Neural crest cell (in vitro differentiated cells): Measurements from ENCODE around the gene OXGR1. TPM values are rescaled to one million over a fixed set of nuclear protein-coding genes. Genes with fewer than 3 reads are reported as not detected.

ENCODE experiments used
- DNase-seq: peaks from one replicate; pipeline ENCODE4 v3.0.0; 2021; ENCODE audit warnings: low read depth, mixed read lengths, low spot score
- H3K27ac Mint-ChIP-seq: one replicate; pipeline ENCODE4 v1.8.0; 2021; ENCODE audit warnings: mild to moderate bottlenecking, mixed read lengths; ENCODE audit not compliant: unreplicated experiment
- H3K27me3 Mint-ChIP-seq: 2 replicates; pipeline ENCODE4 v1.8.0; 2021; ENCODE audit warnings: low read depth, mild to moderate bottlenecking, mixed read lengths
- H3K36me3 Mint-ChIP-seq: 2 replicates; pipeline ENCODE4 v1.8.0; 2021; ENCODE audit warnings: low read depth, mild to moderate bottlenecking, mixed read lengths
- H3K4me1 Mint-ChIP-seq: 2 replicates; pipeline ENCODE4 v1.8.0; 2021; ENCODE audit warnings: mixed read lengths
- H3K4me3 Mint-ChIP-seq: one replicate; pipeline ENCODE4 v1.8.0; 2021; ENCODE audit warnings: mild to moderate bottlenecking, mixed read lengths
- H3K9me3 Mint-ChIP-seq: 2 replicates; pipeline ENCODE4 v1.8.0; 2021; ENCODE audit warnings: mixed read lengths
- CTCF ChIP-seq: fragments of 200-600 bp; sonication (generic); conservative IDR thresholded peaks from 2 replicates; pipeline ENCODE4 v1.5.0; 2021; ENCODE audit warnings: antibody characterized with exemption, mild to moderate bottlenecking
- long read RNA-seq: library from polyadenylated mRNA; unstranded; transcript quantifications from one replicate; pipeline ENCODE4 v2.0.0, GENCODE V29; 2020
- total RNA-seq: library from RNA; stranded (reverse); gene quantifications from 2 replicates; pipeline ENCODE4 v1.2.1, GENCODE V29; 2021

Gene OXGR1
- 0.42 and 0.77 TPM in 2 replicates for total RNA-seq
- long read RNA-seq = 0 reads

DNA sequence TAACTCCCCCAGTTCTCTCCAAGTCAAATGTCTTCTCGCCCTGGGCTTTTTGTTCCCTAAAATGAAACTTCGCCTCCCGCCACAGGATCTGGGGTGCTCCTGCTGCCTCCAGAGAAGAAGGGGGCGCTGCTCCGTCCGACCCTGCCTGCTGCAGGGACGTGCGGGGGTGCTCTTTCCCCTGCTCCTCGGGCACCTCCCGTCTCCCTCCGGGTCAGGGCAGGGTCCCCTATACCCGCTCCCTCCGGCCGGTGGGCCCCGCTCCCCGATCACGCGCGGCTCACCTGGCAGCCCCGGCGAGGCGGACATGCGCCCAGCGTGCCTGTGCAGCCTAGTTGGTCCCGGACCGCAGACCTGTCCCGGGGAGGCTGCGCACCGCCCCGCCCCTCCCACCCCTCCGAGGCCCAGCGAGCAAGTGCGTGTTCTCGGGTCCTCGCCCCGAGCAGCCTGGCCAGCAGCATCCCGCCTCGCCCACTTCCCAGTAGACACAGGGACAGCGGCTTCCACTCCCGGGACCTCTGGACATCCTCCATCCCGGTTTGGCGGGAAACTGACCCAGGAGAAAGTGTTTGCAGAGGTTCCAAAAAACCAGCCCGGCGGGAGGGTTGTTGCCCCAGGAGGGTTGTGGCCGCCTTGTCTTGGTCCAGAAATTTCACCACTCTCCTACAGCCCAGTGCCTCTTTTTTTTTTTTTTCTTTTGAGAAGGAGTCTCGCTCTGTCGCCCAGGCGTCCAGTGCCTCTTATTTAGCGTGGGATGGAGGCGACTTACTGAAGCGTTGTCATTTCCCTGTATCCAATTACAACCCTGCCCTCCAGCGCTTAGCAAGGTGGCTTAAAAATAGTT, at the start of gene OXGR1:
Gene OXGR1 (minus strand): TSS at position 460 of the 841 bp plus-strand sequence. CDS start 6,717 bp downstream, outside the sequence.
- peaks cover 6% of the 10 kb centered on the region for H3K9me3 Mint-ChIP-seq
- peak within 1 kb of the TSS; percentile 25 for H3K27ac Mint-ChIP-seq
- no peak for TF ChIP-seq CTCF
- H3K4me3 Mint-ChIP-seq = peak within 1 kb of the TSS; percentile 88
- peaks cover 66% of the 10 kb centered on the region for H3K27me3 Mint-ChIP-seq
- peaks cover 4% of the 10 kb centered on the region for H3K36me3 Mint-ChIP-seq
- peak; percentile 12 for DNase-seq
- peaks cover 17% of the 10 kb centered on the region for H3K4me1 Mint-ChIP-seq

DNA sequence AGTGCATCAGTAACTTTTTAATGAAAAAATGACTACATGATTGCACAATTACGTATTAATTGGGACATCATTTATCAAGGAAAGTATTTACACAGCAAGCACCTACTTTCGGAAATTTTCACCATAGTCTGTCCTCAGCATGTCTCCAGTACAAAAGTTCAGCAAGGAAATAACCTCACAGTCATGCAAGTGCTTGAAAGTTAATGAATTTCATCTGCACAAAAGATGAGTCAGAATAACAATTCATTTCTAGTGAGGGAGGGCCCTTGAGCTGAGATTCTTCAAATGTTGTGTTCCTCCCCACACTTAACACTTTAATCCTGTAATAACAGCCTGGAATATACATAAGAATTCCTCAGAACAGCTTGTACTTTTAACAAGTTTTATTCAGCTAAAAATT, 49.0 kb upstream of the OXGR1 start:
- H3K27ac Mint-ChIP-seq = no peak overlapping the region
- H3K27me3 Mint-ChIP-seq = peaks cover 4% of the 10 kb centered on the region
- no peak overlapping the region for H3K4me3 Mint-ChIP-seq
- H3K4me1 Mint-ChIP-seq = no peaks in the 10 kb centered on the region
- DNase-seq = no peak
- no peak for TF ChIP-seq CTCF
- H3K36me3 Mint-ChIP-seq = no peaks in the 10 kb centered on the region
- H3K9me3 Mint-ChIP-seq = peaks cover 4% of the 10 kb centered on the region

DNA sequence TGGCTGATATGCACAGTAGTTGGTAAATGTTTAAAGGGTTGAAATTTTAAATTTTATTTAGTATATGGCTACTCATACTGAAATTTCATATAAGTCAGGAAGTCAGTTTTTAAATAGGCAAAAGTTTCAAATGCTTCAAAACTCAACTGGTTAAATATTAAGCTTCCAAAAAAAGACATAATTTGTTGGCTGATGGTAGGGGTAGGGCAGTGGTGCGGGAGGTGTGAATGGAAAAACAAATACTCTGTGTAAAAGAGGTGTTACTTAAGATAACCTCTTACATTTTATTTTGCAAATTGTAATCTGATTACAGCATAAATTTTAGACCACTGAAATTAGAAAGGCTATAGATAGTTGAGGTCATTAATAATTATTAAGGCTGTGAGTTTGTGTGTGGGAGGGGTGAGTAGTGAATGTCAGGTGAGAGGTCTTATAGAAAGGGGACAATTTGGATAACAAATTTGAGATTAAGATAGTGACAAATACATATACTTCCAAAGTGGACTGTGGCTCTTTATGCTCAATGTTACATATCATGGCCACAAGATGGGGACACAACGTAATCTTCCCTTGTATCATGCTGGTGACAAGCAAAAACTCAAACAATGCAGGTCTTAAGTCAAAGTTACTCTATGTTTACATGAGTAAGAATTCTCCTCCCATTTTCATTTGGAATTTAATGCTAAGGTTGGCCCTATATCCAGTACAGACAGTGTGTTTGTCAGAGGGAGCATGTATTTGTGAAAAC, 36.6 kb upstream of the OXGR1 start:
- TF ChIP-seq CTCF = peak; percentile 67
- no peak for DNase-seq
- Mint-ChIP-seq H3K9me3 (peaks cover 12% of the 10 kb centered on the region), H3K4me1 (no peaks in the 10 kb centered on the region), H3K27me3 (peaks cover 6% of the 10 kb centered on the region), H3K36me3 (peaks cover 2% of the 10 kb centered on the region), H3K4me3 (no peak overlapping the region), H3K27ac (no peak overlapping the region)

DNA sequence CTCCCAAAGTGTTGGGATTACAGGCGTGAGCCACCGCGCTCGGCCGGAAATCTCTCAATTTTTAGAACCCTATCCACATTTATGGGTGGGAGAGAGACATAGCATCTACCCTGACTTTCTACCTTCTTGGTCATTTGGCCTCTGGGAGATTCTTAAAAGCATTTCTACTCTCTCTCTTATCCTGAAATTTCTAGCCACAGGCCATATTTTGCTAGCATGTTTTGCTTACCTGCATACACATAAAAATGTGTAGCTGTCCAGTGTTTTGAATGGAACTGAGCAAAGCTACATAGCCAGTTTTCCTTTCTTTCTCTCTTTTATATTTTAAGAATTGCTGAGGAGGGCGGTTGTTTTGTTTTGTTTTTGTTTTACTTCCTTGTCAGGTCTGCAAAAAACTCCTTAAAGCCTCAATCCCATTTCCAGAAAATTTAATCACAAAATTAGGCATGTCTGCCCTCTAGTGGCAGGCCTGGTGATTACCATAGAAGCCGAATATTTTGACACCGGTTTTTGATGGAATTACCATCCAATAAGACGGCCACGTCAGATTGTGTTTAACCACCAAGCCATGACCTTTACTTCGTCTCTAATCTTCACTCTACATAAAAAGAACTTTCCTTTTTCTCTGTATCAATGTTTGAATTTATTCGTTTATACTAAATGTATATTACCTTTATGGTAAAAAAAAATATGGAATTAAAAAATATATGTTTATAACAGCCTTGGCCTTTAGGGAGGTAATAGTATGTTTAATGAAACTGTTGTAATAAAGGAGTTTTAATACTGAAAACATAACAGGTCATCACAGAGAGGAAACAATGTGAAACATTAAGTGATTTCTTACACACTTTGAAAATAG, 34.4 kb upstream of the OXGR1 start:
- Mint-ChIP-seq H3K27ac (no peak overlapping the region), H3K36me3 (no peaks in the 10 kb centered on the region), H3K27me3 (peaks cover 6% of the 10 kb centered on the region), H3K9me3 (peaks cover 12% of the 10 kb centered on the region), H3K4me1 (no peaks in the 10 kb centered on the region), H3K4me3 (no peak overlapping the region)
- TF ChIP-seq CTCF = peak; percentile 95
- peak; percentile 76 for DNase-seq

GRCh38 chr13:97027162-97027554, 32.9 kb upstream of the OXGR1 start:
- no peaks in the 10 kb centered on the region for H3K36me3 Mint-ChIP-seq
- H3K27me3 Mint-ChIP-seq = peaks cover 6% of the 10 kb centered on the region
- H3K27ac Mint-ChIP-seq = no peak overlapping the region
- H3K4me3 Mint-ChIP-seq = no peak overlapping the region
- TF ChIP-seq CTCF = no peak
- DNase-seq = no peak
- H3K4me1 Mint-ChIP-seq = no peaks in the 10 kb centered on the region
- H3K9me3 Mint-ChIP-seq = peaks cover 9% of the 10 kb centered on the region
